Sigmoid colon (tissue), 7 donors: ENCODE results near the gene ANKRD60. TPM values are rescaled to one million over a fixed set of nuclear protein-coding genes. Genes with fewer than 3 reads are reported as not detected.

Source experiments
- DNase-seq: peaks from one replicate; pipeline ENCODE4 v3.0.0-alpha.2; 2019
- H3K27ac ChIP-seq, 4 donors: fragments of 200-600 bp; sonication (generic); one replicate each; pipeline ENCODE4 v1.5.1; 2016 to 2019; ENCODE audit warnings: mild to moderate bottlenecking in 1 of 4
- H3K27me3 ChIP-seq, 3 donors: fragments of 200-600 bp; sonication (generic); one replicate each; pipeline ENCODE4 v1.5.1; 2019; ENCODE audit warnings: mild to moderate bottlenecking in 1 of 3
- H3K36me3 ChIP-seq, 4 donors: fragments of 200-600 bp; sonication (generic); one replicate each; pipeline ENCODE4 v1.5.1; 2016 to 2019
- H3K4me1 ChIP-seq, 4 donors: fragments of 200-600 bp; sonication (generic); one replicate each; pipeline ENCODE4 v1.5.1; 2017 to 2019
- H3K4me3 ChIP-seq, 4 donors: fragments of 200-600 bp; sonication (generic); one replicate each; pipeline ENCODE4 v1.5.1; 2017 to 2019; ENCODE audit warnings: mild to moderate bottlenecking in 2 of 4, moderate library complexity in 1 of 4
- H3K9me3 ChIP-seq, 4 donors: fragments of 200-600 bp in 3 of 4; sonication (generic) in 3 of 4; one replicate each; pipeline versions ENCODE4 v1.5.1 to v1.6.1; 2013 to 2019
- CTCF ChIP-seq, 4 experiments: fragments of 450-650 bp in 3 of 4; fragments of 200-600 bp in 1 of 4; IDR thresholded peaks; one replicate each; pipeline ENCODE4 v1.5.1; 2016 to 2019; ENCODE audit warnings: antibody characterized with exemption in 4 of 4, mild to moderate bottlenecking in 3 of 4, moderate library complexity in 2 of 4
- EP300 ChIP-seq, 4 donors: sonication (generic); formaldehyde crosslinking; IDR thresholded peaks; one replicate each; pipeline ENCODE4 v1.6.1; 2017; ENCODE audit warnings: antibody characterized with exemption in 4 of 4
- POLR2A ChIP-seq, 2 donors: fragments of 450-650 bp; IDR thresholded peaks; one replicate each; pipeline ENCODE4 v1.6.1; 2016; ENCODE audit warnings: antibody characterized with exemption in 2 of 2, mild to moderate bottlenecking in 2 of 2, moderate library complexity in 2 of 2
- POLR2AphosphoS5 ChIP-seq, 4 donors: sonication (generic); formaldehyde crosslinking; IDR thresholded peaks; one replicate each; pipeline ENCODE4 v1.6.1; 2017; ENCODE audit warnings: antibody characterized with exemption in 4 of 4
- WGBS, 2 donors: extraction: QIAGEN DNeasy Blood & Tissue Kit; methylation state at CpG; one replicate each; pipeline ENCODE4 v1.1.7; 2013; 5-methylcytosine and 5-hydroxymethylcytosine counted together
- intact Hi-C: fragments of 100-400 bp; cut with DNase I; formaldehyde crosslinking; loops from one replicate; pipeline ENCODE4 v1.15.1; 2023
- polyA plus RNA-seq, 3 donors: library from polyadenylated mRNA; stranded (reverse); fragments of 200-250 nt; gene quantifications; one replicate each; pipeline ENCODE4 v1.2.3, GENCODE V29; 2013
- total RNA-seq, 4 donors: library from RNA; depleted of rRNA; stranded (reverse); fragments of >200 nt; gene quantifications; one replicate each; pipeline ENCODE4 v1.1.0, GENCODE V29; 2016
- donor health status: healthy with polysubstance abuse.
- donor health status: Bipolar disorder and iron deficiency.
- donor health status: healthy.

ANKRD60 gene
- total and polyA plus RNA-seq, 7 donors, result 0.82 TPM; not detected in 6

GRCh38 chr20:58182521-58183140, 45.8 kb downstream of the ANKRD60 start:
- TF ChIP-seq POLR2AphosphoS5 (IDR thresholded peaks at IDR 0.05) (no peak), CTCF (IDR thresholded peaks at IDR 0.05) (no peak), EP300 (IDR thresholded peaks at IDR 0.05) (no peak), POLR2A (IDR thresholded peaks at IDR 0.05) (no peak)
- Histone ChIP-seq H3K9me3 (peaks cover 0 to 7% (median 2%) of the 10 kb centered on the region in 4 donors), H3K36me3 (no peaks in the 10 kb centered on the region), H3K4me3 (no peak overlapping the region), H3K4me1 (peaks cover 0 to 11% (median 9%) of the 10 kb centered on the region in 4 donors), H3K27ac (no peak overlapping the region), H3K27me3 (peaks cover 0 to 10% (median 0%) of the 10 kb centered on the region in 3 donors)
- WGBS, 2 donors, result 88% methylated on average over 8 of the region's 8 CpGs
- intact Hi-C loops, result no loop called here
- no peak for DNase-seq

- intact Hi-C loops, result loop anchor here (1.0 to 5.0 kb wide), 2 partner anchors 92 to 525 kb away; no protein-coding TSS in a partner anchor
- Histone ChIP-seq H3K27ac (no peak overlapping the region), H3K9me3 (peaks cover 0 to 7% (median 2%) of the 10 kb centered on the region in 4 donors), H3K4me1 (peaks cover 0 to 20% (median 13%) of the 10 kb centered on the region in 4 donors), H3K4me3 (peak overlapping the region in 3 of 4 donors; percentile 12 to 30 (median 25)), H3K27me3 (peaks cover 0 to 10% (median 0%) of the 10 kb centered on the region in 3 donors), H3K36me3 (no peaks in the 10 kb centered on the region)
- peak; percentile 73 for DNase-seq
- 1 to 2% methylated on average over 46 of the region's 46 CpGs for WGBS, 2 donors
- TF ChIP-seq POLR2AphosphoS5 (IDR thresholded peaks at IDR 0.05), result no peak
- peak; percentile 82 to 97 (median 88) for TF ChIP-seq CTCF (IDR thresholded peaks at IDR 0.05)
These were observed 48.9 kb downstream of the ANKRD60 start for GRCh38 chr20:58179432-58180099.

- intact Hi-C loops, result loop anchor here (1.0 to 5.0 kb wide), 2 partner anchors 92 to 525 kb away; no protein-coding TSS in a partner anchor
These were observed 49.4 kb downstream of the ANKRD60 start for GRCh38 chr20:58179083-58179431.

GRCh38 chr20:58177799-58178198, 50.7 kb downstream of the ANKRD60 start:
- Histone ChIP-seq H3K27me3 (peaks cover 0 to 10% (median 0%) of the 10 kb centered on the region in 3 donors), H3K4me3 (no peak overlapping the region), H3K36me3 (no peaks in the 10 kb centered on the region), H3K4me1 (peaks cover 0 to 20% (median 13%) of the 10 kb centered on the region in 4 donors), H3K27ac (no peak overlapping the region), H3K9me3 (no peaks in the 10 kb centered on the region)
- DNase-seq, result no peak
- TF ChIP-seq POLR2AphosphoS5 (IDR thresholded peaks at IDR 0.05), result no peak
- TF ChIP-seq CTCF (IDR thresholded peaks at IDR 0.05), result no peak
- no peak for TF ChIP-seq POLR2A (IDR thresholded peaks at IDR 0.05)
- TF ChIP-seq EP300 (IDR thresholded peaks at IDR 0.05), result no peak
- intact Hi-C loops, result loop anchor here (5.0 kb wide), 1 partner anchor 90 kb away; no protein-coding TSS in a partner anchor
- WGBS, 2 donors, result 90 to 93% methylated on average over 10 of the region's 10 CpGs

More at GRCh38 chr20:58179083-58179431, 49.4 kb downstream of the ANKRD60 start:
- Histone ChIP-seq H3K27me3 (peaks cover 0 to 10% (median 0%) of the 10 kb centered on the region in 3 donors), H3K4me3 (peak overlapping the region in 3 of 4 donors; percentile 12 to 30 (median 25)), H3K27ac (no peak overlapping the region), H3K9me3 (peaks cover 0 to 5% (median 2%) of the 10 kb centered on the region in 4 donors), H3K4me1 (peaks cover 0 to 20% (median 13%) of the 10 kb centered on the region in 4 donors), H3K36me3 (no peaks in the 10 kb centered on the region)
- TF ChIP-seq POLR2A (IDR thresholded peaks at IDR 0.05) (no peak), EP300 (IDR thresholded peaks at IDR 0.05) (no peak), CTCF (IDR thresholded peaks at IDR 0.05) (no peak), POLR2AphosphoS5 (IDR thresholded peaks at IDR 0.05) (no peak)
- DNase-seq, result no peak
- 53 to 54% methylated on average over 9 of the region's 9 CpGs for WGBS, 2 donors
